Neural cell (in vitro differentiated cells): ENCODE data around the gene CALHM5. TPM values are rescaled to one million over a fixed set of nuclear protein-coding genes. Genes with fewer than 3 reads are reported as not detected.

ENCODE experiments used
- H2AFZ ChIP-seq: fragments of 200-600, 300-800 bp; sonication (generic), shearing (Covaris generic); 2 replicates; pipeline ENCODE4 v1.6.0; 2014; ENCODE audit warnings: low read depth, mild to moderate bottlenecking, antibody characterized with exemption, low read length, moderate library complexity
- H3F3A ChIP-seq: fragments of 200-600 bp; shearing (Covaris generic); 2 replicates; pipeline ENCODE4 v1.6.1; 2016; ENCODE audit warnings: mild to moderate bottlenecking, moderate library complexity, mixed read lengths, antibody characterized with exemption, low read length; ENCODE audit not compliant: insufficient read depth, poor library complexity, severe bottlenecking
- H3K27ac ChIP-seq: fragments of 200-600, 300-800 bp; sonication (generic), shearing (Covaris generic); 2 replicates; pipeline ENCODE4 v1.5.1; 2014; ENCODE audit warnings: mild to moderate bottlenecking, low read length, moderate library complexity
- H3K27me3 ChIP-seq: fragments of 300-800, 200-600 bp; sonication (generic), shearing (Covaris generic); 2 replicates; pipeline ENCODE4 v1.6.0; 2014; ENCODE audit warnings: mild to moderate bottlenecking, low read depth, low read length, moderate library complexity; ENCODE audit not compliant: insufficient read depth
- H3K36me3 ChIP-seq: fragments of 300-800, 200-600 bp; sonication (generic), shearing (Covaris generic); 2 replicates; pipeline ENCODE4 v1.5.1; 2014; ENCODE audit warnings: mild to moderate bottlenecking, antibody characterized with exemption, low read length, moderate library complexity; ENCODE audit not compliant: insufficient read depth
- H3K4me2 ChIP-seq: fragments of 300-800, 200-600 bp; sonication (generic), shearing (Covaris generic); 2 replicates; pipeline ENCODE4 v1.6.0; 2014; ENCODE audit warnings: mild to moderate bottlenecking, low read length
- H3K4me3 ChIP-seq: fragments of 300-800, 200-600 bp; sonication (generic), shearing (Covaris generic); 2 replicates; pipeline ENCODE4 v1.5.1; 2014; ENCODE audit warnings: mild to moderate bottlenecking, low read length, moderate library complexity
- H3K79me2 ChIP-seq: fragments of 200-600 bp; shearing (Covaris generic); replicated peaks from 2 replicates; pipeline ENCODE4 v1.6.0; 2014; ENCODE audit warnings: mild to moderate bottlenecking, low read length, moderate library complexity; ENCODE audit not compliant: insufficient read depth
- H3K9ac ChIP-seq: fragments of 300-800, 200-600 bp; sonication (generic), shearing (Covaris generic); 2 replicates; pipeline ENCODE4 v1.6.1; 2016; ENCODE audit warnings: mild to moderate bottlenecking, low read length, mixed read lengths
- H3K9me2 ChIP-seq: fragments of 200-600 bp; shearing (Covaris generic); 2 replicates; pipeline ENCODE4 v1.6.1; 2016; ENCODE audit warnings: mild to moderate bottlenecking, low read length, mixed read lengths; ENCODE audit not compliant: insufficient read depth
- H3K9me3 ChIP-seq: fragments of 200-600, 300-800 bp; sonication (generic), shearing (Covaris generic); 2 replicates; pipeline ENCODE4 v1.6.1; 2016; ENCODE audit warnings: mild to moderate bottlenecking, mixed run types, low read length, moderate library complexity, mixed read lengths
- H4K20me1 ChIP-seq: fragments of 200-600 bp; shearing (Covaris generic); 2 replicates; pipeline ENCODE4 v1.6.1; 2016; ENCODE audit warnings: mild to moderate bottlenecking, mixed run types; ENCODE audit not compliant: insufficient read depth
- EP300 ChIP-seq: fragments of 450-650 bp; conservative IDR thresholded peaks from 2 replicates; pipeline ENCODE4 v1.6.1; 2014; ENCODE audit warnings: antibody characterized with exemption, mild to moderate bottlenecking, moderate library complexity; ENCODE audit not compliant: poor library complexity, severe bottlenecking
- EZH2 ChIP-seq: fragments of 200-600, 300-800 bp; shearing (Covaris generic), sonication (generic); IDR thresholded peaks from 2 replicates; pipeline ENCODE4 v1.6.1; 2014; ENCODE audit warnings: antibody characterized with exemption, low read length, borderline replicate concordance, mild to moderate bottlenecking; ENCODE audit not compliant: insufficient read depth, poor library complexity, severe bottlenecking
- MXI1 ChIP-seq: fragments of 450-650 bp; conservative IDR thresholded peaks from 2 replicates; pipeline ENCODE4 v1.6.1; 2014; ENCODE audit warnings: antibody characterized with exemption, mild to moderate bottlenecking; ENCODE audit not compliant: poor library complexity, severe bottlenecking
- POLR2AphosphoS5 ChIP-seq: IDR thresholded peaks from 2 replicates; pipeline ENCODE4 v1.6.1; 2012
- RAD21 ChIP-seq: fragments of 450-650 bp; conservative IDR thresholded peaks from 2 replicates; pipeline ENCODE4 v1.6.1; 2014; ENCODE audit warnings: antibody characterized with exemption, mild to moderate bottlenecking, moderate library complexity
- SMC3 ChIP-seq: fragments of 450-650 bp; conservative IDR thresholded peaks from 2 replicates; pipeline ENCODE4 v1.6.1; 2014; ENCODE audit warnings: antibody characterized with exemption, mild to moderate bottlenecking, moderate library complexity; ENCODE audit not compliant: poor library complexity
- TAF1 ChIP-seq: IDR thresholded peaks from 2 replicates; pipeline ENCODE4 v1.6.1; 2012; ENCODE audit warnings: low read depth
- polyA plus RNA-seq: library from polyadenylated mRNA; depleted of rRNA; stranded (reverse); fragments of >200 nt; gene quantifications from 2 replicates; pipeline ENCODE4 v1.2.3, GENCODE V29; 2014
- TF ChIP-seq, protein P1 (sequence below): IDR thresholded peaks from 2 replicates; pipeline ENCODE4 v1.6.1; 2012; ENCODE audit warnings: borderline replicate concordance
- TF ChIP-seq, protein P2 (sequence below): fragments of 450-650 bp; IDR thresholded peaks from 2 replicates; pipeline ENCODE4 v1.5.1; 2014; ENCODE audit warnings: antibody characterized with exemption, mild to moderate bottlenecking, moderate library complexity; ENCODE audit not compliant: poor library complexity, severe bottlenecking

Gene CALHM5
- polyA plus RNA-seq, 1 donor from 2014 or later, result 0.07 TPM

DNA sequence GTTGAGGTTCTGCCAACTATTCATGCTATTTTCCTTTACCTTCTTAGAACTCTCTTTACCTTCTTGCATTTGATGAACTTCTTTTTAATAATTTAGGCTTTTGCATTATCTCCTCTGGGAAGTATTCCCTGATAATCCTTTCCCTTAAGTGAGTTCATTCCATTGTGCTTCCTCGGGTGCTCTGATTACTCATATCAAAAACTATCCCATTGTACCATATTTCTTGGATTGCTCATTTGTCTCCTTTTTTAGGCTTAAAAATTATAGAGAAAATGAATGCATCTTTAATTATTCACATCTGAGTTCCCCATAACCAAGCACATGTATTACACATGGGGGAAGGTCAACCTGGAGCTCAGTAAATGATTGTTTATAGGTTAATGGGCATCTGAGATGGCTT is 44.6 kb downstream of the CALHM5 start:
- Histone ChIP-seq H3K79me2 (no peaks in the 10 kb centered on the region), H3K36me3 (no peaks in the 10 kb centered on the region), H3F3A (no peaks in the 10 kb centered on the region), H3K9ac (no peak overlapping the region), H3K9me3 (no peaks in the 10 kb centered on the region), H3K27me3 (no peaks in the 10 kb centered on the region), H3K4me2 (no peak overlapping the region), H4K20me1 (no peaks in the 10 kb centered on the region), H3K9me2 (no peaks in the 10 kb centered on the region), H3K4me3 (no peak overlapping the region), H2AFZ (no peak overlapping the region), H3K27ac (no peak overlapping the region)
- TF ChIP-seq TAF1, result no peak
- no peak for TF ChIP-seq POLR2AphosphoS5
- TF ChIP-seq, protein P1, sequence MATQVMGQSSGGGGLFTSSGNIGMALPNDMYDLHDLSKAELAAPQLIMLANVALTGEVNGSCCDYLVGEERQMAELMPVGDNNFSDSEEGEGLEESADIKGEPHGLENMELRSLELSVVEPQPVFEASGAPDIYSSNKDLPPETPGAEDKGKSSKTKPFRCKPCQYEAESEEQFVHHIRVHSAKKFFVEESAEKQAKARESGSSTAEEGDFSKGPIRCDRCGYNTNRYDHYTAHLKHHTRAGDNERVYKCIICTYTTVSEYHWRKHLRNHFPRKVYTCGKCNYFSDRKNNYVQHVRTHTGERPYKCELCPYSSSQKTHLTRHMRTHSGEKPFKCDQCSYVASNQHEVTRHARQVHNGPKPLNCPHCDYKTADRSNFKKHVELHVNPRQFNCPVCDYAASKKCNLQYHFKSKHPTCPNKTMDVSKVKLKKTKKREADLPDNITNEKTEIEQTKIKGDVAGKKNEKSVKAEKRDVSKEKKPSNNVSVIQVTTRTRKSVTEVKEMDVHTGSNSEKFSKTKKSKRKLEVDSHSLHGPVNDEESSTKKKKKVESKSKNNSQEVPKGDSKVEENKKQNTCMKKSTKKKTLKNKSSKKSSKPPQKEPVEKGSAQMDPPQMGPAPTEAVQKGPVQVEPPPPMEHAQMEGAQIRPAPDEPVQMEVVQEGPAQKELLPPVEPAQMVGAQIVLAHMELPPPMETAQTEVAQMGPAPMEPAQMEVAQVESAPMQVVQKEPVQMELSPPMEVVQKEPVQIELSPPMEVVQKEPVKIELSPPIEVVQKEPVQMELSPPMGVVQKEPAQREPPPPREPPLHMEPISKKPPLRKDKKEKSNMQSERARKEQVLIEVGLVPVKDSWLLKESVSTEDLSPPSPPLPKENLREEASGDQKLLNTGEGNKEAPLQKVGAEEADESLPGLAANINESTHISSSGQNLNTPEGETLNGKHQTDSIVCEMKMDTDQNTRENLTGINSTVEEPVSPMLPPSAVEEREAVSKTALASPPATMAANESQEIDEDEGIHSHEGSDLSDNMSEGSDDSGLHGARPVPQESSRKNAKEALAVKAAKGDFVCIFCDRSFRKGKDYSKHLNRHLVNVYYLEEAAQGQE, result no peak
- no peak for TF ChIP-seq EP300
- TF ChIP-seq SMC3, result no peak
- no peak for TF ChIP-seq RAD21
- TF ChIP-seq MXI1, result no peak
- TF ChIP-seq, protein P2, sequence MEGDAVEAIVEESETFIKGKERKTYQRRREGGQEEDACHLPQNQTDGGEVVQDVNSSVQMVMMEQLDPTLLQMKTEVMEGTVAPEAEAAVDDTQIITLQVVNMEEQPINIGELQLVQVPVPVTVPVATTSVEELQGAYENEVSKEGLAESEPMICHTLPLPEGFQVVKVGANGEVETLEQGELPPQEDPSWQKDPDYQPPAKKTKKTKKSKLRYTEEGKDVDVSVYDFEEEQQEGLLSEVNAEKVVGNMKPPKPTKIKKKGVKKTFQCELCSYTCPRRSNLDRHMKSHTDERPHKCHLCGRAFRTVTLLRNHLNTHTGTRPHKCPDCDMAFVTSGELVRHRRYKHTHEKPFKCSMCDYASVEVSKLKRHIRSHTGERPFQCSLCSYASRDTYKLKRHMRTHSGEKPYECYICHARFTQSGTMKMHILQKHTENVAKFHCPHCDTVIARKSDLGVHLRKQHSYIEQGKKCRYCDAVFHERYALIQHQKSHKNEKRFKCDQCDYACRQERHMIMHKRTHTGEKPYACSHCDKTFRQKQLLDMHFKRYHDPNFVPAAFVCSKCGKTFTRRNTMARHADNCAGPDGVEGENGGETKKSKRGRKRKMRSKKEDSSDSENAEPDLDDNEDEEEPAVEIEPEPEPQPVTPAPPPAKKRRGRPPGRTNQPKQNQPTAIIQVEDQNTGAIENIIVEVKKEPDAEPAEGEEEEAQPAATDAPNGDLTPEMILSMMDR, result no peak
- TF ChIP-seq EZH2, result no peak

DNA sequence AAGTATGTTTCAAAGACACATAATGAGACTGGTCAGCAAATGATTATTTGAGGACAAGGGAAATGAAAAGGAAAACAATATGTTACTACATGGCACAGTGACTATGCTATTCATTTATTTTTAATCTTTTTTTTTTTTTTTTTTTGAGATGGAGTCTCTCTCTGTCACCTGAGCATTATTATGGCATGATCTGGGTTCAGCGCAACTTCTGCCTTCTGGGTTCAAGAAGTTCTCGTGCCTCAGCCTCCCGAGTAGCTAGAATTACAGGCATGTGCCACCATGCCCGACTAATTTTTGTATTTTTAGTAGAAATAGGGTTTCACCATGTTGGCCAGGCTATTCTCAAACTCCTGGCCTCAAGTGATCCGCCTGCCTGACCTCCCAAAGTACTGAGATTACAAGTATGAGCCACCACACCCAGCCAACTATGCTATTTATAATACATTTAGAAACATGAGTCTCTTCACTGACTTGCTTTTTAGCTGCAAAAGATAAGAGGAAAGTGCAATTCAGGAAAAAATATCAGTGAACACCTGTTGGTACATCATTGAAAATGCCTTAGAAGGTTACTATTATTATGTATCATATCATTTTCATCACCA is 45.5 kb downstream of the CALHM5 start:
- Histone ChIP-seq H3K9me2 (no peaks in the 10 kb centered on the region), H3K36me3 (no peaks in the 10 kb centered on the region), H3K9me3 (no peaks in the 10 kb centered on the region), H3F3A (no peaks in the 10 kb centered on the region), H2AFZ (no peak overlapping the region), H3K79me2 (no peaks in the 10 kb centered on the region), H3K4me3 (no peak overlapping the region), H3K4me2 (no peak overlapping the region), H3K27me3 (no peaks in the 10 kb centered on the region), H3K9ac (no peak overlapping the region), H4K20me1 (no peaks in the 10 kb centered on the region), H3K27ac (no peak overlapping the region)
- no peak for TF ChIP-seq RAD21
- TF ChIP-seq TAF1, result no peak
- no peak for TF ChIP-seq MXI1
- TF ChIP-seq EP300, result no peak
- no peak for TF ChIP-seq EZH2
- TF ChIP-seq, protein P2, result no peak
- TF ChIP-seq SMC3, result no peak
- no peak for TF ChIP-seq POLR2AphosphoS5
- TF ChIP-seq, protein P1, result no peak
